Measurements from ENCODE around the gene PARP11.

Gene PARP11, protein sequence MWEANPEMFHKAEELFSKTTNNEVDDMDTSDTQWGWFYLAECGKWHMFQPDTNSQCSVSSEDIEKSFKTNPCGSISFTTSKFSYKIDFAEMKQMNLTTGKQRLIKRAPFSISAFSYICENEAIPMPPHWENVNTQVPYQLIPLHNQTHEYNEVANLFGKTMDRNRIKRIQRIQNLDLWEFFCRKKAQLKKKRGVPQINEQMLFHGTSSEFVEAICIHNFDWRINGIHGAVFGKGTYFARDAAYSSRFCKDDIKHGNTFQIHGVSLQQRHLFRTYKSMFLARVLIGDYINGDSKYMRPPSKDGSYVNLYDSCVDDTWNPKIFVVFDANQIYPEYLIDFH

GRCh38 chr12:3872800-3873636, at the start of gene PARP11:
Gene PARP11 (minus strand): TSS chr12:3873399. CDS start chr12:3873229, 170 bp downstream.
- Histone ChIP-seq H3K4me1 (ENCODE audit: insufficient read depth, low read length) (peaks cover 17% of the 10 kb centered on the region), H3K27me3 (ENCODE audit: insufficient read depth, low read length) (no peaks in the 10 kb centered on the region), H3K9me3 (ENCODE audit: low read length) (no peaks in the 10 kb centered on the region), H3K36me3 (ENCODE audit: insufficient read depth, low read length) (no peaks in the 10 kb centered on the region), H2AFZ (ENCODE audit: low read depth, low read length) (peak within 1 kb of the TSS; percentile 95), H3K4me3 (ENCODE audit: low read length) (peak within 1 kb of the TSS; percentile 93)

- Histone ChIP-seq H3K4me1 (ENCODE audit: insufficient read depth, low read length) (peaks cover 25% of the 10 kb centered on the region), H2AFZ (ENCODE audit: low read depth, low read length) (no peak overlapping the region), H3K9me3 (ENCODE audit: low read length) (peaks cover 12% of the 10 kb centered on the region), H3K27me3 (ENCODE audit: insufficient read depth, low read length) (peaks cover 18% of the 10 kb centered on the region), H3K36me3 (ENCODE audit: insufficient read depth, low read length) (no peaks in the 10 kb centered on the region), H3K4me3 (ENCODE audit: low read length) (no peak overlapping the region)
Measured at GRCh38 chr12:3922033-3922432, 48.8 kb upstream of the PARP11 start.

DNA sequence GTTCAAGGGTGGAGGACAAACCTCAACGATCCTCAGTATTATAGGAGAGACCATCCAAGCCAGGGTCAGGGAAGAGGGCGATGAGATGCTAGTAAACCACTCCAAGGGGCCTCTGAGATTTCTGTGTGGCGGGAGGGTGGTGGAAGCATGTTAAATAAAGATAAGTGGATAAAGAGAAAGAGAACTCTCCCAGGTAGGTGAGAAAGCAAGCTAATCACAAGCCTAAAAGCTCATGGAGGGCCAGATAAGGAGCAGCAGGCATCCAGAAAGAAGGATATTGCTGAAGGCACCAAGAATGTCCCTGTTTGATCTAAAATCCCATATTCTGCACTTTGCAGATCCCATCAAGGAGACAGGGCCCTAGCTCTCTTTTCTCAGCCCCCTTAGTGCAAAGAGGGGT, 48.3 kb upstream of the PARP11 start:
- H3K27me3 ChIP-seq (ENCODE audit: insufficient read depth, low read length) = peaks cover 18% of the 10 kb centered on the region
- no peak overlapping the region for H2AFZ ChIP-seq (ENCODE audit: low read depth, low read length)

GRCh38 chr12:3921151-3921471, 47.9 kb upstream of the PARP11 start:
- Histone ChIP-seq H3K27me3 (ENCODE audit: insufficient read depth, low read length) (peaks cover 18% of the 10 kb centered on the region), H3K4me3 (ENCODE audit: low read length) (no peak overlapping the region), H3K9me3 (ENCODE audit: low read length) (peaks cover 10% of the 10 kb centered on the region), H3K4me1 (ENCODE audit: insufficient read depth, low read length) (peaks cover 25% of the 10 kb centered on the region), H2AFZ (ENCODE audit: low read depth, low read length) (no peak overlapping the region), H3K36me3 (ENCODE audit: insufficient read depth, low read length) (no peaks in the 10 kb centered on the region)

More for the DNA sequence above, 48.3 kb upstream of the PARP11 start:
- H3K4me1 ChIP-seq (ENCODE audit: insufficient read depth, low read length) = peaks cover 25% of the 10 kb centered on the region
- H3K36me3 ChIP-seq (ENCODE audit: insufficient read depth, low read length) = no peaks in the 10 kb centered on the region
- H3K9me3 ChIP-seq (ENCODE audit: low read length) = peaks cover 12% of the 10 kb centered on the region
- no peak overlapping the region for H3K4me3 ChIP-seq (ENCODE audit: low read length)

DNA sequence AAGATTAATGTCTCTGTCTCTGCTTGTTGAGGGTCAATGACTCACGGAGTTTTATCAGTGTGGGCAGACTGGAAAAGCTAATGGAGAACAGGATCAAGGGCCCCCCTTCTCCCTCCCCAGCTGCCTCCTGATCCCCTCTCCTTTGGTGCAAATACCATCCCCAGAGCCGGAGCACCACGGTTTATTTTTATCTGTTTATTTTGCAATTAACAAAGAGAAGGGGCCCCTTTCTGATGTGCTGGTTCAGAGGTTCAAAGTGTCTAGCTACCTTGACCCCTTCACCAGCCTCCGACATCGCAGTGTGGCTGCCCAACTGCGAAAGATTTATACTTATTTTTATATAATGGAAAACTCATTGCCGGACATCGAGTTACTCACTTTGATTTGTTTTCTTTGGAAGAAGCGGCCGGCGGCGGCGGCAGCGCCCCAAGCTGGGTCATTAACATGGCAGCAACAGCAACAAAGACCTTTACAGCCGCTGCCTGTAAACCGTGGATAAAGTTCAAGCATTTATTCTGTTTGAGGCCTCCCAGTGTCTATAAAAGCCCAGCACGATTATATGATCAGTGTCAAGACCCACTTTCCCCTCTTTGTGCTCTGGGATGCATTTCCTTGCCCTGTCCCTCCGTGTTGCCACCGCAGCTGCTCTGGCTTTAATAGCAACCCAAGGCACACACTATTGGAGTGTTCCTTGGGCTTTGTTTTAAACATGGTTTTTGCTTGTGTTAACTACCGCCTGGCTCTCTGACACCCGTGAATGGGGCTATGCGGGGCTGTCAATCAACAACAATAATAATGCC, 47.4 kb upstream of the PARP11 start:
- Histone ChIP-seq H3K27me3 (ENCODE audit: insufficient read depth, low read length) (peaks cover 18% of the 10 kb centered on the region), H3K4me3 (ENCODE audit: low read length) (peak overlapping the region; percentile 14), H3K9me3 (ENCODE audit: low read length) (peaks cover 7% of the 10 kb centered on the region), H2AFZ (ENCODE audit: low read depth, low read length) (no peak overlapping the region), H3K4me1 (ENCODE audit: insufficient read depth, low read length) (peaks cover 25% of the 10 kb centered on the region), H3K36me3 (ENCODE audit: insufficient read depth, low read length) (no peaks in the 10 kb centered on the region)

DNA sequence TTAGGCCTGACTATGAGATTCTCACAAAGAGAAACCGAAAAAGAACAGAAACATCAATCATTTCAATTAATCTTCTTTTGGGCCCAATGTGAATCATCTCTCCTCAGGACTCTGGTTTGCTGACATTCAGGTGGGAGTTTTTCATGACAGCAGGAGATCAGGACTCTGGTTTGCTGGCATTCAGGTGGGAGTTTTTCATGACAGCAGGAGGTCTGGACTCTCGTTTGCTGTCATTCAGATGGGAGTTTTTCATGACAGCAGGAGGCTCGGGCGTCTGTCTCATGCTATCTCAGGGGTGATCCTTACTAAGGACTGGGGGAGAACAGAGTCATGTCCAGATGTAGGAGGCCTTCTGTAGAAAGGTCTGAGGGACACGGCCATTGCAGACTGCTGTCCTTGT, 40.1 kb upstream of the PARP11 start:
- Histone ChIP-seq H3K36me3 (ENCODE audit: insufficient read depth, low read length) (no peaks in the 10 kb centered on the region), H3K4me1 (ENCODE audit: insufficient read depth, low read length) (no peaks in the 10 kb centered on the region), H3K4me3 (ENCODE audit: low read length) (no peak overlapping the region), H3K9me3 (ENCODE audit: low read length) (peaks cover 11% of the 10 kb centered on the region), H2AFZ (ENCODE audit: low read depth, low read length) (no peak overlapping the region), H3K27me3 (ENCODE audit: insufficient read depth, low read length) (peaks cover 2% of the 10 kb centered on the region)

GRCh38 chr12:3912863-3913262, 39.7 kb upstream of the PARP11 start:
- no peak overlapping the region for H2AFZ ChIP-seq (ENCODE audit: low read depth, low read length)
- no peak overlapping the region for H3K4me3 ChIP-seq (ENCODE audit: low read length)
- peaks cover 9% of the 10 kb centered on the region for H3K9me3 ChIP-seq (ENCODE audit: low read length)

DNA sequence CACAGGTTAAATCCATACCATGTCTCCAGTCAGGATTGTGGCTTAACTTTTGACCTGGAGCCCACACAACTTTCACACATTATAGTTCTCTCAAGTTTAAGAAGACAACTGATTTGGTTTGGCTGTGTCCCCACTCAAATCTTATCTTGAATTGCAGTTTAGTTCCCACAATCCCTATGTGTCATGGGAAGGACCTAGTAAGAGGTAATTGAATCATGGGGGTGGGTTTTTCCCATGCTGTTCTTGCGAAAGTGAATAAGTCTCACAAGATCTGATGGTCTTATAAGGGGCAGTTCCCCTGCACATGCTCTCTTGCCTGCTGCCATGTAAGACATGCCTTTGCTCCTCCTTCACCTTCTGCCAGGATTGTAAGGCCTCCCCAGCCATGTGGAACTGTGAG, 38.2 kb upstream of the PARP11 start:
- Histone ChIP-seq H3K27me3 (ENCODE audit: insufficient read depth, low read length) (no peaks in the 10 kb centered on the region), H3K4me3 (ENCODE audit: low read length) (no peak overlapping the region), H3K36me3 (ENCODE audit: insufficient read depth, low read length) (no peaks in the 10 kb centered on the region), H3K9me3 (ENCODE audit: low read length) (peaks cover 9% of the 10 kb centered on the region), H3K4me1 (ENCODE audit: insufficient read depth, low read length) (no peaks in the 10 kb centered on the region), H2AFZ (ENCODE audit: low read depth, low read length) (no peak overlapping the region)

More at GRCh38 chr12:3912863-3913262, 39.7 kb upstream of the PARP11 start:
- Histone ChIP-seq H3K36me3 (ENCODE audit: insufficient read depth, low read length) (no peaks in the 10 kb centered on the region), H3K27me3 (ENCODE audit: insufficient read depth, low read length) (no peaks in the 10 kb centered on the region), H3K4me1 (ENCODE audit: insufficient read depth, low read length) (no peaks in the 10 kb centered on the region)

GRCh38 chr12:3905664-3906063, 32.5 kb upstream of the PARP11 start:
- no peaks in the 10 kb centered on the region for H3K27me3 ChIP-seq (ENCODE audit: insufficient read depth, low read length)
- no peak overlapping the region for H3K4me3 ChIP-seq (ENCODE audit: low read length)
- no peak overlapping the region for H2AFZ ChIP-seq (ENCODE audit: low read depth, low read length)
- H3K36me3 ChIP-seq (ENCODE audit: insufficient read depth, low read length) = no peaks in the 10 kb centered on the region
- H3K4me1 ChIP-seq (ENCODE audit: insufficient read depth, low read length) = no peaks in the 10 kb centered on the region
- H3K9me3 ChIP-seq (ENCODE audit: low read length) = no peaks in the 10 kb centered on the region

- no peaks in the 10 kb centered on the region for H3K9me3 ChIP-seq (ENCODE audit: low read length)
- no peaks in the 10 kb centered on the region for H3K4me1 ChIP-seq (ENCODE audit: insufficient read depth, low read length)
- no peak overlapping the region for H3K4me3 ChIP-seq (ENCODE audit: low read length)
- no peak overlapping the region for H2AFZ ChIP-seq (ENCODE audit: low read depth, low read length)
- no peaks in the 10 kb centered on the region for H3K36me3 ChIP-seq (ENCODE audit: insufficient read depth, low read length)
- H3K27me3 ChIP-seq (ENCODE audit: insufficient read depth, low read length) = no peaks in the 10 kb centered on the region
Measured at GRCh38 chr12:3904999-3905398, 31.8 kb upstream of the PARP11 start.

DNA sequence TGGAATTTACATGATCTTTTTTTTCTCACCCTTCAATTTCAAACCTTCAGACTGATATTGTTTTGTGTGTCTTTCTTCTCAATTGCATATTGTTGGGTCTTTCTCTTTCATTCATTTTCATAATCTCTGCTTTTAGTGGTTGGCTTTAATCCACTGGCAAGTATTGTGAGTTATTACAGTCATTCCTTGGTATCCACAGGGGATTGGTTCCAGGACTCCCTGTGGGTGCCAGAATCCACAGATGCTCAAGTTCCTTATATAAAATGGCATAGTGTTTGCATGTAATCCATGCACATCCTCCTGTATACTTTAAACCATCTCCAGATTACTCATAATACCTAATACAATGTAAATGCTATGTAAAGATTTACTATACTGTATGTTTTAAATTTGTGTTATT, 29.7 kb upstream of the PARP11 start:
- Histone ChIP-seq H3K9me3 (ENCODE audit: low read length) (no peaks in the 10 kb centered on the region), H3K27me3 (ENCODE audit: insufficient read depth, low read length) (no peaks in the 10 kb centered on the region), H3K4me1 (ENCODE audit: insufficient read depth, low read length) (peaks cover 6% of the 10 kb centered on the region), H3K36me3 (ENCODE audit: insufficient read depth, low read length) (no peaks in the 10 kb centered on the region), H2AFZ (ENCODE audit: low read depth, low read length) (no peak overlapping the region), H3K4me3 (ENCODE audit: low read length) (no peak overlapping the region)

GRCh38 chr12:3901116-3901515, 27.9 kb upstream of the PARP11 start:
- H3K27me3 ChIP-seq (ENCODE audit: insufficient read depth, low read length) = no peaks in the 10 kb centered on the region
- H3K4me3 ChIP-seq (ENCODE audit: low read length) = no peak overlapping the region
- no peak overlapping the region for H2AFZ ChIP-seq (ENCODE audit: low read depth, low read length)
- H3K36me3 ChIP-seq (ENCODE audit: insufficient read depth, low read length) = no peaks in the 10 kb centered on the region
- no peaks in the 10 kb centered on the region for H3K9me3 ChIP-seq (ENCODE audit: low read length)
- peaks cover 22% of the 10 kb centered on the region for H3K4me1 ChIP-seq (ENCODE audit: insufficient read depth, low read length)

- Histone ChIP-seq H3K4me3 (ENCODE audit: low read length) (no peak overlapping the region), H3K4me1 (ENCODE audit: insufficient read depth, low read length) (peaks cover 35% of the 10 kb centered on the region), H3K36me3 (ENCODE audit: insufficient read depth, low read length) (no peaks in the 10 kb centered on the region), H3K27me3 (ENCODE audit: insufficient read depth, low read length) (no peaks in the 10 kb centered on the region), H3K9me3 (ENCODE audit: low read length) (no peaks in the 10 kb centered on the region), H2AFZ (ENCODE audit: low read depth, low read length) (no peak overlapping the region)
Measured at GRCh38 chr12:3898756-3899155, 25.6 kb upstream of the PARP11 start.
